HuH-7.5 (cell line): Measurements from ENCODE around the gene C16orf74.
A peak's percentile ranks its signal among the peaks of the same experiment; 100 is the strongest.

Experiments used
- DNase-seq: peaks from one replicate; pipeline ENCODE4 v3.0.0; 2011; ENCODE audit warnings: low spot score

The C16orf74 gene

GRCh38 chr16:85774811-85775210 is 23.9 kb upstream of the C16orf74 start:
- no peak for DNase-seq

GRCh38 chr16:85774136-85774535 is 23.2 kb upstream of the C16orf74 start:
- DNase-seq: no peak

GRCh38 chr16:85773044-85773443 is 22.1 kb upstream of the C16orf74 start:
- no peak for DNase-seq

- no peak for DNase-seq
These were observed 19.8 kb upstream of the C16orf74 start for GRCh38 chr16:85770741-85771140.

- no peak for DNase-seq
These were observed 17.3 kb upstream of the C16orf74 start for GRCh38 chr16:85768199-85768598.

- no peak for DNase-seq
These were observed 16.6 kb upstream of the C16orf74 start for GRCh38 chr16:85767531-85767930.

- no peak for DNase-seq
These were observed 14.9 kb upstream of the C16orf74 start for GRCh38 chr16:85765767-85766166.

GRCh38 chr16:85765211-85765610 is 14.3 kb upstream of the C16orf74 start:
- no peak for DNase-seq

- no peak for DNase-seq
These were observed 12.7 kb upstream of the C16orf74 start for GRCh38 chr16:85763616-85764015.

GRCh38 chr16:85762970-85763369 is 12.1 kb upstream of the C16orf74 start:
- DNase-seq: no peak

- DNase-seq: no peak
These were observed 11.0 kb upstream of the C16orf74 start for GRCh38 chr16:85761861-85762260.

GRCh38 chr16:85759631-85760419 is 8.9 kb upstream of the C16orf74 start:
- peak; percentile 69 for DNase-seq

- no peak for DNase-seq
These were observed 8.2 kb upstream of the C16orf74 start for GRCh38 chr16:85759136-85759535.

- no peak for DNase-seq
These were observed 6.5 kb upstream of the C16orf74 start for GRCh38 chr16:85757341-85757822.

GRCh38 chr16:85755929-85756768 is 5.3 kb upstream of the C16orf74 start:
- no peak for DNase-seq

- no peak for DNase-seq
These were observed 3.5 kb upstream of the C16orf74 start for GRCh38 chr16:85754413-85754812.

GRCh38 chr16:85753976-85754375 is 3.1 kb upstream of the C16orf74 start:
- DNase-seq: no peak

- no peak for DNase-seq
These were observed 2.7 kb upstream of the C16orf74 start for GRCh38 chr16:85753559-85753958.

- DNase-seq: peak; percentile 82
These were observed 1.9 kb upstream of the C16orf74 start for GRCh38 chr16:85752511-85753420.

- no peak for DNase-seq
These were observed 1.0 kb upstream of the C16orf74 start for GRCh38 chr16:85751698-85752501.

GRCh38 chr16:85750146-85750826 is 610 bp downstream of the C16orf74 start:
- DNase-seq: peak; percentile 58
